Sciatic nerve (tissue), 1 donor: ENCODE measurements around the gene WDFY4. TPM values are rescaled to one million over a fixed set of nuclear protein-coding genes. Genes with fewer than 3 reads are reported as not detected.

Experiments used
- microRNA-seq: library from miRNA; unstranded; fragments of <30 nt; microRNA quantifications from one replicate; pipeline ENCODE4 v1.2.0, GENCODE V29; 2020
- total RNA-seq: library from RNA; stranded (reverse); fragmentation: NEBNext Ultra II Directional; extraction: Animal tissue kit (Norgen Biotek cat#: 25700); gene quantifications from one replicate; pipeline ENCODE4 v1.2.1, GENCODE V29; 2021
- donor health status: DM: no; HTN: no; CAD: no.

WDFY4 gene
- total RNA-seq, 1 donor from 2014 or later, result 8.6 TPM

Small RNA genes lying within 50 kb of the gene (microRNA-seq; reads per million reads assigned to microRNA genes)
- not detected for gene MIR4294

Other genes starting within 250 kb of the WDFY4 start
- 11.7 TPM for gene ARHGAP22, start 79.8 kb upstream of the WDFY4 start, total RNA-seq